SH-SY5Y (cell line): ENCODE results near the gene VPS35.

Experiments
- GATA2 ChIP-seq: IDR thresholded peaks from 2 replicates; pipeline ENCODE4 v1.6.1; 2011; ENCODE audit warnings: mild to moderate bottlenecking, low read depth, low read length
- GATA3 ChIP-seq: IDR thresholded peaks from 2 replicates; pipeline ENCODE4 v1.6.1; 2011; ENCODE audit warnings: low read depth, mild to moderate bottlenecking, low read length, moderate library complexity

The VPS35 gene

DNA sequence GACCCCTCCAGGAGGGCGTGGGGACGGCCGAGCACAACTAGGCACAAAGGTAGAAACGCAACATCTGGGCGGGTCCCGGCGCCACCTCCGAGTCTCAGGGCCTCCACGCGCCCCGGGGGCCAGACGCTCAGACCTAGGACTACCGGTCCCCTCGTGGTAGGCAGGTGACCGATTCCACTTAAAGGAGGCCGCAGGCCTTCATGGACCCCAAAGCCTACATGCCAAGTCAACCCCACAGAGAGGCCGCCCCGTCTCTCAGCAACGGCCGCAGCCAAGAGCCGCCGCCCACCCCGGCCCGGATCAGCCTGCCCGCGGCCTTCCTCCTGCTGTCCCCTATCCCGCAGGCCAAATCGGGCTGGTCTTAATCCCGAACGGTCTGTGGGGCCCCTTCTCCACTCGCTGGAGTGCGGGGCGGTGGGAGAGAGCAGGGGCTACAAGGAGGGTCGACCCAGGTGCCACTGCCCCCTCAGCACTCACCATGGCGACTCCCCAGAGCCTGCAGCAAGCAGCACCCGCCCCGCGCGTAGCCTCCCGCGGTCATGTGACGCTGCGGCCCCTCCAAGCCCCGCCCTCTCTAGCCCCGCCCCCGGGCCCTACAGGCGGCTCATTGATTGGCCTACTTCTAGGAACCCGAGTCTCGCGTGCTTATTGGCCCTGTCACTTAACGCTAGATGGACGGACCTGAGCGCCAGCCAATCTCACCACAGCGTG lies at the start of gene VPS35:
VPS35 (minus strand) TSS at position 525 of the 711 bp plus-strand sequence; CDS start at position 480, 45 bp downstream.
- TF ChIP-seq GATA3 (no peak), GATA2 (no peak)

GRCh38 chr16:46737621-46738214 lies 48.7 kb upstream of the VPS35 start:
- TF ChIP-seq GATA2 (no peak), GATA3 (no peak)

DNA sequence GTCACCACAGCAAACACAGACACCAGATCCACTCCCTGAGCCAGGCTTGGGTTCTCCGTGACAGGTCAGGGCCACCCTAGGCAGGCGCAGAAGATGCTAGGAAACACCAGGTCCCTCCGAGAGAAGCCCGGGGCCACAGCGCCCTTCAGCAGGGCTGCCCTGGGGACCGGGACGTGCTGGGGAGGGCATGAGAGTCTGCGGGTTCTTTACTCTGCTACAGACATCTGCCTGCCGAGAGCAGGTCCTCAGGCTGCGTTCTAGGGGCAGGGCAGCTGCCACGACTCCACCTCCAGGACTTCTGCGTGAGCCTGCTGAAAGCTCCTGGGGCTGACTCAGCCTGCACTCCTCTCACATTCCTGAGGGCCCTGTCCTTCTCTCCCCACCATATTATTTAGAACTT lies 47.7 kb upstream of the VPS35 start:
- no peak for TF ChIP-seq GATA3
- TF ChIP-seq GATA2, result no peak

- TF ChIP-seq GATA2 (no peak), GATA3 (no peak)
These were observed 44.4 kb upstream of the VPS35 start for GRCh38 chr16:46733319-46733830.

- no peak for TF ChIP-seq GATA3
- no peak for TF ChIP-seq GATA2
These were observed 43.6 kb upstream of the VPS35 start for GRCh38 chr16:46732561-46732960.

- TF ChIP-seq GATA2, result no peak
- no peak for TF ChIP-seq GATA3
These were observed 42.9 kb upstream of the VPS35 start for GRCh38 chr16:46731691-46732555.

GRCh38 chr16:46730801-46731690 lies 42.1 kb upstream of the VPS35 start:
- no peak for TF ChIP-seq GATA3
- no peak for TF ChIP-seq GATA2

- TF ChIP-seq GATA2, result no peak
- no peak for TF ChIP-seq GATA3
These were observed 41.1 kb upstream of the VPS35 start for GRCh38 chr16:46730126-46730525.

GRCh38 chr16:46729326-46729995 lies 40.5 kb upstream of the VPS35 start:
- no peak for TF ChIP-seq GATA3
- TF ChIP-seq GATA2, result no peak

- no peak for TF ChIP-seq GATA2
- TF ChIP-seq GATA3, result no peak
These were observed 39.8 kb upstream of the VPS35 start for GRCh38 chr16:46728806-46729205.

DNA sequence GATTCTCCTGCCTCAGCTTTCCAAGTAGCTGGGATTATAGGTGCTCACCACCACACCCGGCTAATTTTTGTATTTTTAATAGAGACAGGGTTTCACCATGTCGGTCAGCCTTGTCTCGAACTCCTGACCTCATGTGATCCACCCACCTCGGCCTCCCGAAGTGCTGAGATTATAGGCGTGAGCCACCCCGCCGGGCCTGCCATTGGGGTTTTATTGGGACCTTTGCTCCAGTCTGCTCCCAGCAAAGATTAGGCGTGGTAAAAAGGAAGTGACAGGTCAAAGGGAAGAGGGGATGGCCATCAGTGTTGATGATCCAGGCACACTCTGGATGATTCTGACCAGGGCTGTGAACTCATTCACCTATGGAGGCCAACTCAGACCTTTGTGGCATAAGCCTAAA lies 38.7 kb upstream of the VPS35 start:
- TF ChIP-seq GATA2, result no peak
- no peak for TF ChIP-seq GATA3

- TF ChIP-seq GATA2 (no peak), GATA3 (no peak)
These were observed 38.2 kb upstream of the VPS35 start for GRCh38 chr16:46727184-46727583.

DNA sequence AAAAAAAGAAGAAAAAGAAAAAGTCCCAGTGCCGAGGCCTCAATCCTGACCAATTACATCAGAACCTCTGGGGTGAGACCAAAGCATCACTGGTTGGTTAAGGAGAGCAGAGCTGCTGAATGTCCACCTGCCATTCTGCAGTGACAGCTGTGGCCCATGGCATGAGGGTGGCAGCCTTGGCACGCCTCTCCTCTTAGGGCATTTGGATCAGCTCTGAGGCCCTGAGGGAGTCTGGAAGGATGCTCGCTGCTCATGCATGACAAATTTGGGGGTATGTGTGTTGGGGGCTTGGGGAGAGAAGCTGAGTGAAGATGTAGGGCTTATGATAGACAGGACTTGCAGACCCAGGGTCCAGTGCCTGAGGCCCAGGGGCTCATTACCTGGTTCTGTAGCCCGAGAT lies 32.9 kb upstream of the VPS35 start:
- TF ChIP-seq GATA2, result no peak

- TF ChIP-seq GATA2, result no peak
- no peak for TF ChIP-seq GATA3
These were observed 31.6 kb upstream of the VPS35 start for GRCh38 chr16:46720619-46721018.

DNA sequence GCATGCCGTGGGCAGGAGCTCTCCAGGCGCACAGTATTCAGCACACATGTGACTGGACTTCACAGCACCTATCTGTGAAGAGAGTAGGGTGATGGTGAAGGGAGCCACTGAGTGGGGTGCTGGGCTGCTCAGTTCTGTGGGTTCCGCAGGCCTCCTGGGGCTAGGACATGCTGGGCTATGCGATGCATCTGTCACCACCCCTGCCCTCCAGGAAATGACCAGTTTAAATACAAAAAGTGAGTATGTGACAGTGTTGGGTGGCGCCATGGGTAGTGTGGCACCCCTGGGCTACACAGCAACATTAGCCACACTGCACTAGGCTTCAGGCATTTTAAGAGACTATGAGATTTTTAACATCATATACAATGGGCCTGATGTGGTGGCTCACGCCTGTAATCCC lies 30.6 kb upstream of the VPS35 start:
- TF ChIP-seq GATA3, result no peak
- TF ChIP-seq GATA2, result no peak
